ENCODE measurements around the gene KRABD2.
"Not testable (repeated sequence)": the region's sequence is repeated elsewhere in the genome, so short reads cannot be mapped to it uniquely, and the experiment has no call there.

Gene KRABD2

GRCh38 chr17:8376271-8377067, at the start of gene KRABD2:
Gene KRABD2 (minus strand): TSS chr17:8376704.
- DNase-seq, result peak; percentile 75

- no peak for DNase-seq
Measured at GRCh38 chr17:8421571-8421970, 45.1 kb upstream of the KRABD2 start.

GRCh38 chr17:8420041-8420934, 43.8 kb upstream of the KRABD2 start:
- no peak for DNase-seq

GRCh38 chr17:8419305-8419704, 42.8 kb upstream of the KRABD2 start:
- no peak for DNase-seq

- DNase-seq, result no peak
Measured at GRCh38 chr17:8418471-8418870, 42.0 kb upstream of the KRABD2 start.

GRCh38 chr17:8417806-8418205, 41.3 kb upstream of the KRABD2 start:
- DNase-seq, result no peak

- no peak for DNase-seq
Measured at GRCh38 chr17:8413938-8414337, 37.4 kb upstream of the KRABD2 start.

- DNase-seq, result no peak
Measured at GRCh38 chr17:8413328-8413727, 36.8 kb upstream of the KRABD2 start.

- no peak for DNase-seq
Measured at GRCh38 chr17:8412089-8412488, 35.6 kb upstream of the KRABD2 start.

- no peak for DNase-seq
Measured at GRCh38 chr17:8410883-8411238, 34.4 kb upstream of the KRABD2 start.

- DNase-seq, result peak; percentile 66
Measured at GRCh38 chr17:8409966-8410882, 33.7 kb upstream of the KRABD2 start.

- no peak for DNase-seq
Measured at GRCh38 chr17:8408371-8408770, 31.9 kb upstream of the KRABD2 start.

- no peak for DNase-seq
Measured at GRCh38 chr17:8406174-8406573, 29.7 kb upstream of the KRABD2 start.

- DNase-seq, result no peak
Measured at GRCh38 chr17:8405499-8406016, 29.1 kb upstream of the KRABD2 start.

- DNase-seq, result no peak
Measured at GRCh38 chr17:8402921-8403536, 26.5 kb upstream of the KRABD2 start.

GRCh38 chr17:8401107-8401506, 24.6 kb upstream of the KRABD2 start:
- no peak for DNase-seq

- no peak for DNase-seq
Measured at GRCh38 chr17:8398980-8399379, 22.5 kb upstream of the KRABD2 start.

- no peak for DNase-seq
Measured at GRCh38 chr17:8397636-8398035, 21.1 kb upstream of the KRABD2 start, which contains the start of gene RNF222. Gene RNF222 (minus strand): TSS chr17:8397827. CDS start chr17:8393461, 4,366 bp downstream.

- not testable (repeated sequence) for DNase-seq
Measured at GRCh38 chr17:8394497-8394896, 18.0 kb upstream of the KRABD2 start.

- no peak for DNase-seq
Measured at GRCh38 chr17:8393470-8394231, 17.1 kb upstream of the KRABD2 start.

All from T1000 (cell line).